Cerebellar nuclear complex (tissue), 1 donor: Measurements from ENCODE around the gene UNC119.

Source experiments
- DNase-seq, 2 experiments: peaks; one replicate each; lab custom pipeline; 2025; lab: John Stamatoyannopoulos, UW

The UNC119 gene

DNA sequence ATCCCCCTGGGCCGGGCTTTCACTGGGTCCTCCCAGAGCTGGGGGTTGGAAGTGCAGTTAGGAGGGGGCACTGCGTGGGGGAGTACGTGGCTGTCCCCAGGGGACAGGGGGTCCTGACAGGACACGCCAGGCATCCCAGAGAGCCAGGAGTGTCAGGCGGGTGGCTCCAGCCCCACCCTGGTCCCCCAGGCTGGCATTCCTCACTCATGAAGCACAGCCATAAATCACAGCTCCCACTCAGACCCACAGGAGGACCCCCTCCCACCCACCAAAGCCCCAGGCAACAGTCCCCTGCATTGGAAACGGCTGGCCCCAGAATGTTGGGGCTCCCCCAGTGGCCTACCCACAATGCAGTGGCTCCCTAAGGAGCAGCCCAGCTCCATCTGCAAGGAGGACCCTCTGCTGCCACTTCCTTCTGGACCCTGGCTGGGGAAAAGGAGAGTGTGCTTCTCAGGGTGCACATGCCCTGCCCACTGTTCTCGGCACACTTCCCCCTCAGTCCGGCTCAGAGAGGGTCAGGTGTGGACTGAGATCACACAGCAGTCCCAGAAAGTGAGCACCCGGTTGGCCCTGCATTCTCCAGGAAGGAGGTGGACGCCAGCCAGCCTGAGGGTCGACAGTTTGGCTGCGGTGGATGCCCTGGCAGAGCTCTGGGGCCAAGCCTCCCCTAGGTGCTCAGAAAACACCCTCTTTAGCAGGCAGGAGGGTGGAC is 53.6 kb downstream of the UNC119 start:
- DNase-seq = no peak

DNA sequence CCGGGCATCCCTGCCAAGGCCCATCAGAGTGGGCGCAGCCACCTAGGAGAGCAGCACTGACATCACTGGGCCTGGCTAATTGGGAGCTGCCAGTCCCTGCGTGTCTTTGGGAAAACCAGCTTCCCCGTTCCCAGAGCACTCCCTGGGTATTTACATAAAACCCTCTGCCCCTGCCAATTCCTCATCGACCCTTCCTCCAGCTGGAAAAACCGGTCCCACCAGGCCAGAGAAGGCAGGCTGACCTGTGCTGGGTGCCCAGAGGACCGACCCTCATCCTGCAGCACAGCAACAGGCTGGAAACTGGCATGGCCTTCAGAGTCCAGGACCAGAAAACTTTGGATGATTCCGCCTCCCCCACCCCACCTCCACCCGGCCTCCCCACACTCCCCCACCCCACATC is 54.5 kb downstream of the UNC119 start:
- no peak for DNase-seq
